Measurements from ENCODE around the gene HMGXB4.

The HMGXB4 gene

DNA sequence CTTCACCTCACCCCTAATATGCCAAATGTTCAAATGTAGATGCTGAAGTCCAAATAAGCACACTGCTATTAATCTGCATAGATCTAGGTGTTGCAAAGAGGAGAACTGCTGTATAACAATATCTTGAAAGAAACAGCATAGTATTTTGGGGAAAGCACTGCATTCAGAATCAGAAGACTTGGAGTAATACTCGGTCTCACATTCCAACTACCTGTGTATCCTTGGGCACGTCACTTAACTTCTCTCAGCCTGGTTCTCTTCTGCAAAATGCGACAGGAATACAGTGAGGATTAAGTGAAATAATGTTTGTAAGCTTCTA, 332 bp upstream of the HMGXB4 start:
- H3K4me1 ChIP-seq = no peaks in the 10 kb centered on the region
- TF ChIP-seq CTCF (IDR thresholded peaks at IDR 0.05) = no peak
- no peaks in the 10 kb centered on the region for H3K79me2 ChIP-seq
- H3K9ac ChIP-seq = no peak overlapping the region
- peak overlapping the region; percentile 68 for H3K4me2 ChIP-seq (ENCODE audit: low read length)
- H3K4me3 ChIP-seq (ENCODE audit: low read depth, low read length) = peak overlapping the region; percentile 83
- H3K27ac ChIP-seq = peak overlapping the region; percentile 81
- no peaks in the 10 kb centered on the region for H3K27me3 ChIP-seq (ENCODE audit: control insufficient read depth, insufficient read depth, low read length)
- peak overlapping the region; percentile 95 for H2AFZ ChIP-seq
- no peaks in the 10 kb centered on the region for H3K9me3 ChIP-seq (ENCODE audit: control insufficient read depth, low read length)
- H3K36me3 ChIP-seq (ENCODE audit: control insufficient read depth, insufficient read depth, low read length) = no peaks in the 10 kb centered on the region

DNA sequence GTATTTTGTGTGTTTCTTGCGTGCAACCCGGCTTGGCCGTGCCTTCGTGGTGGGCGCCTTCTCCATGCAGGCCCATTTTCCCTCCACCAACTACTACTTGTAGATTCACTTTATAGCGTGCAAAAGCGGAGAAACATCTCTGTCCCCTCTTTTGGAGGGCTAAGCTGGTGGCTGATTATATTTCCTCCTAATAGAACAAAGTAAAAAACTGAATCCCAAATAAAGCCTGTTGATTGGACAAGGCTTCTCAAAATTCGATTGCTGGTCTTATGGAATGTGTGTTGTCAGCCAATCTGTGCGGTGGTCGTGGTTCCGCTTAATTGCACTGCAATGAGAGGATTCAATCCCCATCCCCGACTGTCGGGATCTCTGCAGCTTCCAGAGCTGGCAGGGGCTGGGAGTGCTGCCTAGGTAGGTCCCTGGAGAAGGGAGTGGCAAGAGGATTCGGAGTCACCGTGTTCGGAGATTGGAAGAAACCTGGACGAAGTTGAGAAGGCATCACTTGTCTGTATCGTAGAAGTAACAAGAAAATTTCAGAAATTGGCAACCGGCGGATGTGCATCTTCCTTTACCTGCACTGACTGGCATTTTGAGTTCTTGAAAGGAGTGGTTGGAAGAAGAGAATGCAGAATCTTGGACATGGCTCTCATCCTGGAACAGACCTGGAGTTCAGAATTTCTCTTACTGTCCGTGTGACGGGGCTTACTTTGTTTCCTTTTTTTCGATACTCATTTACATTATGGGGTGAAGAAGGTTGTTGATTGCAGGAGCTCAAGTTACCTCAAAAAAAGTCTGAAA, 1.1 kb downstream of the HMGXB4 start:
- Histone ChIP-seq H3K36me3 (ENCODE audit: control insufficient read depth, insufficient read depth, low read length) (no peaks in the 10 kb centered on the region), H3K9me3 (ENCODE audit: control insufficient read depth, low read length) (no peaks in the 10 kb centered on the region), H3K79me2 (no peaks in the 10 kb centered on the region), H2AFZ (peak overlapping the region; percentile 75), H3K4me1 (no peaks in the 10 kb centered on the region), H3K4me2 (ENCODE audit: low read length) (peak overlapping the region; percentile 94), H3K27me3 (ENCODE audit: control insufficient read depth, insufficient read depth, low read length) (no peaks in the 10 kb centered on the region), H3K4me3 (ENCODE audit: low read depth, low read length) (peak overlapping the region; percentile 83), H3K27ac (no peak overlapping the region), H3K9ac (no peak overlapping the region)
- TF ChIP-seq CTCF (IDR thresholded peaks at IDR 0.05) = no peak

GRCh38 chr22:35264986-35265385, 7.7 kb downstream of the HMGXB4 start:
- no peaks in the 10 kb centered on the region for H3K36me3 ChIP-seq (ENCODE audit: control insufficient read depth, insufficient read depth, low read length)
- no peaks in the 10 kb centered on the region for H3K79me2 ChIP-seq
- H3K4me1 ChIP-seq = no peaks in the 10 kb centered on the region
- H2AFZ ChIP-seq = no peak overlapping the region
- H3K4me2 ChIP-seq (ENCODE audit: low read length) = no peak overlapping the region
- H3K27me3 ChIP-seq (ENCODE audit: control insufficient read depth, insufficient read depth, low read length) = no peaks in the 10 kb centered on the region
- H3K4me3 ChIP-seq (ENCODE audit: low read depth, low read length) = no peak overlapping the region
- H3K27ac ChIP-seq = no peak overlapping the region
- TF ChIP-seq CTCF (IDR thresholded peaks at IDR 0.05) = no peak
- H3K9me3 ChIP-seq (ENCODE audit: control insufficient read depth, low read length) = no peaks in the 10 kb centered on the region
- H3K9ac ChIP-seq = no peak overlapping the region

DNA sequence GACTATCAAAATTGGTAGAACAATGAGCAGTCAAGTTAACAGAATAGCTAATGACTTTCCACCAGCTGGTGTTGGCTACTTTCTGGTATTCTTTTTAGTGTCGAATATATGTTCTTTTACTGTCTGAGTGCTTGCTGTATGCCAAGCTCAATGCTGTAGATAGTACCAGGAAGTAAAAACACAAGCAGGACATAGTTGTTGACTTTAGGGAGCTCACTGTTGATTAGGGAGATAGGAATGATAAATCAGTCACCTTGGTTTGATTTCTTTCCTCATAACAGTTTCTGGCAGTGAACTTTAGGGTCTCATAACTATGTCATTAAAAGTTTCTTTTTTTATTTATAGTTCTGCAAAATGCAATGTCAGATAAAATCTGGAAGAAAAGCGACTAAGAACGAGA, 9.0 kb downstream of the HMGXB4 start:
- Histone ChIP-seq H3K4me1 (no peaks in the 10 kb centered on the region), H3K9me3 (ENCODE audit: control insufficient read depth, low read length) (no peaks in the 10 kb centered on the region), H3K9ac (no peak overlapping the region), H3K79me2 (no peaks in the 10 kb centered on the region), H3K36me3 (ENCODE audit: control insufficient read depth, insufficient read depth, low read length) (no peaks in the 10 kb centered on the region), H3K27me3 (ENCODE audit: control insufficient read depth, insufficient read depth, low read length) (no peaks in the 10 kb centered on the region), H3K4me3 (ENCODE audit: low read depth, low read length) (no peak overlapping the region), H3K4me2 (ENCODE audit: low read length) (no peak overlapping the region), H2AFZ (no peak overlapping the region), H3K27ac (no peak overlapping the region)
- no peak for TF ChIP-seq CTCF (IDR thresholded peaks at IDR 0.05)

- Histone ChIP-seq H3K27ac (no peak overlapping the region), H3K9me3 (ENCODE audit: control insufficient read depth, low read length) (no peaks in the 10 kb centered on the region), H3K79me2 (no peaks in the 10 kb centered on the region), H2AFZ (no peak overlapping the region), H3K4me2 (ENCODE audit: low read length) (no peak overlapping the region), H3K4me3 (ENCODE audit: low read depth, low read length) (no peak overlapping the region), H3K27me3 (ENCODE audit: control insufficient read depth, insufficient read depth, low read length) (no peaks in the 10 kb centered on the region), H3K36me3 (ENCODE audit: control insufficient read depth, insufficient read depth, low read length) (no peaks in the 10 kb centered on the region), H3K9ac (no peak overlapping the region), H3K4me1 (no peaks in the 10 kb centered on the region)
- no peak for TF ChIP-seq CTCF (IDR thresholded peaks at IDR 0.05)
Measured at GRCh38 chr22:35269630-35270029, 12.3 kb downstream of the HMGXB4 start.

Measured in parathyroid adenoma (tissue), 2 donors.